Nephron (organoid): ENCODE results near the gene NDUFAF5.

Source experiments
- H3K27ac Mint-ChIP-seq, 3 experiments: 2 replicates each; pipeline ENCODE4 v1.8.0; 2020; ENCODE audit warnings: mixed read lengths in 3 of 3, mild to moderate bottlenecking in 2 of 3, moderate library complexity in 1 of 3
- H3K27me3 Mint-ChIP-seq: 2 replicates; pipeline ENCODE4 v1.8.0; 2021; ENCODE audit warnings: low read depth, mild to moderate bottlenecking, moderate library complexity, mixed read lengths
- H3K36me3 Mint-ChIP-seq: 2 replicates; pipeline ENCODE4 v1.8.0; 2020; ENCODE audit warnings: low read depth, mixed read lengths
- H3K4me1 Mint-ChIP-seq: 2 replicates; pipeline ENCODE4 v1.8.0; 2020; ENCODE audit warnings: mixed read lengths
- H3K4me3 Mint-ChIP-seq, 3 experiments: 2 replicates each; pipeline ENCODE4 v1.8.0; 2020; ENCODE audit warnings: mild to moderate bottlenecking in 3 of 3, mixed read lengths in 3 of 3, moderate library complexity in 2 of 3
- H3K9me3 Mint-ChIP-seq: 2 replicates; pipeline ENCODE4 v1.8.0; 2020; ENCODE audit warnings: mixed read lengths
- CTCF ChIP-seq, 3 experiments: fragments of 200-600 bp; sonication (generic); IDR thresholded peaks; one replicate each; pipeline ENCODE4 v1.5.0; 2021; ENCODE audit warnings: antibody characterized with exemption in 3 of 3; ENCODE audit not compliant: unreplicated experiment in 3 of 3

Gene NDUFAF5

GRCh38 chr20:13809855-13810254 is 25.0 kb downstream of the NDUFAF5 start:
- H3K4me1 Mint-ChIP-seq: no peaks in the 10 kb centered on the region
- no peaks in the 10 kb centered on the region for H3K27me3 Mint-ChIP-seq
- H3K36me3 Mint-ChIP-seq: peaks cover 20% of the 10 kb centered on the region
- no peak overlapping the region for H3K27ac Mint-ChIP-seq
- TF ChIP-seq CTCF (IDR thresholded peaks at IDR 0.05; ENCODE audit: unreplicated experiment in 3 of 3): no peak
- no peaks in the 10 kb centered on the region for H3K9me3 Mint-ChIP-seq
- no peak overlapping the region for H3K4me3 Mint-ChIP-seq

- peaks cover 22% of the 10 kb centered on the region for H3K36me3 Mint-ChIP-seq
- no peak overlapping the region for H3K27ac Mint-ChIP-seq
- TF ChIP-seq CTCF (IDR thresholded peaks at IDR 0.05; ENCODE audit: unreplicated experiment in 3 of 3): no peak
- no peaks in the 10 kb centered on the region for H3K27me3 Mint-ChIP-seq
- H3K4me3 Mint-ChIP-seq: no peak overlapping the region
- H3K9me3 Mint-ChIP-seq: no peaks in the 10 kb centered on the region
- no peaks in the 10 kb centered on the region for H3K4me1 Mint-ChIP-seq
Observed at GRCh38 chr20:13810446-13810845, 25.6 kb downstream of the NDUFAF5 start.

GRCh38 chr20:13813910-13814309 is 29.1 kb downstream of the NDUFAF5 start:
- peaks cover 34% of the 10 kb centered on the region for H3K36me3 Mint-ChIP-seq

GRCh38 chr20:13814672-13815071 is 29.8 kb downstream of the NDUFAF5 start:
- TF ChIP-seq CTCF (IDR thresholded peaks at IDR 0.05; ENCODE audit: unreplicated experiment in 3 of 3): no peak
- Mint-ChIP-seq H3K27me3 (no peaks in the 10 kb centered on the region), H3K4me1 (no peaks in the 10 kb centered on the region), H3K9me3 (no peaks in the 10 kb centered on the region), H3K36me3 (peaks cover 34% of the 10 kb centered on the region), H3K27ac (no peak overlapping the region), H3K4me3 (no peak overlapping the region)

More at GRCh38 chr20:13813910-13814309, 29.1 kb downstream of the NDUFAF5 start:
- no peak overlapping the region for H3K27ac Mint-ChIP-seq
- TF ChIP-seq CTCF (IDR thresholded peaks at IDR 0.05; ENCODE audit: unreplicated experiment in 3 of 3): no peak
- H3K9me3 Mint-ChIP-seq: no peaks in the 10 kb centered on the region
- H3K4me1 Mint-ChIP-seq: no peaks in the 10 kb centered on the region
- H3K27me3 Mint-ChIP-seq: no peaks in the 10 kb centered on the region
- no peak overlapping the region for H3K4me3 Mint-ChIP-seq

GRCh38 chr20:13816757-13817156 is 31.9 kb downstream of the NDUFAF5 start:
- Mint-ChIP-seq H3K27me3 (no peaks in the 10 kb centered on the region), H3K4me3 (no peak overlapping the region), H3K27ac (no peak overlapping the region), H3K4me1 (no peaks in the 10 kb centered on the region), H3K36me3 (peaks cover 43% of the 10 kb centered on the region), H3K9me3 (no peaks in the 10 kb centered on the region)
- TF ChIP-seq CTCF (IDR thresholded peaks at IDR 0.05; ENCODE audit: unreplicated experiment in 3 of 3): no peak

- H3K4me3 Mint-ChIP-seq: no peak overlapping the region
Observed at GRCh38 chr20:13817342-13817741, 32.5 kb downstream of the NDUFAF5 start.

More at GRCh38 chr20:13817342-13817741, 32.5 kb downstream of the NDUFAF5 start:
- no peak overlapping the region for H3K27ac Mint-ChIP-seq
- H3K9me3 Mint-ChIP-seq: no peaks in the 10 kb centered on the region
- TF ChIP-seq CTCF (IDR thresholded peaks at IDR 0.05; ENCODE audit: unreplicated experiment in 3 of 3): no peak
- no peaks in the 10 kb centered on the region for H3K27me3 Mint-ChIP-seq
- H3K36me3 Mint-ChIP-seq: peaks cover 38% of the 10 kb centered on the region
- no peaks in the 10 kb centered on the region for H3K4me1 Mint-ChIP-seq
